Spleen (tissue), 3 donors: ENCODE data around the gene MRGPRX2.

Experiments used
- POLR2A ChIP-seq, 3 donors: fragments of 450-650 bp; IDR thresholded peaks; one replicate each; pipeline ENCODE4 v1.5.1; 2017; ENCODE audit warnings: antibody characterized with exemption in 3 of 3, mild to moderate bottlenecking in 1 of 3
- POLR2AphosphoS5 ChIP-seq, 3 donors: sonication (generic); formaldehyde crosslinking; IDR thresholded peaks; one replicate each; pipeline ENCODE4 v1.5.1; 2017; ENCODE audit warnings: antibody characterized with exemption in 3 of 3

DNA sequence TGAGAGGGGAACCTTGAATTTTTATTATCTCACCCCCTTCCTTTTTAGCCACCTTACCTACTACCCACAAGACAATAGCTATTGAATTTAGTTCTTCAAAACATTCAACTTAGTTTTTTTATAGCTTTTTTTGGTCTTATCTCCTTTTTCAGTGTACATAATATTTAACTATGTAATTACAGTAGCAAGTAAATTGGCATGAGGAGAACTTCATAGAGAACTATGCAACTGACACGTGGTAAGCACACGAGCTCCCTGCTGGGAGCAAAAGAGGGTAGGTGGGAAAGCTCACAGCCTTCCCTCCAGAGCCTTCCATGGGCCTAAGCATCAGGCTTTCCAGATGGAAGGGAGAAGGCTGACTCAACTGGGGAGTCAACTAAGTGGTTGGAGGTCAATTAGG is 34.3 kb upstream of the MRGPRX2 start:
- TF ChIP-seq POLR2AphosphoS5 (IDR thresholded peaks at IDR 0.05): no peak
- TF ChIP-seq POLR2A (IDR thresholded peaks at IDR 0.05): no peak
